ENCODE data around the gene NR3C1. TPM values are rescaled to one million over a fixed set of nuclear protein-coding genes. Genes with fewer than 3 reads are reported as not detected.

NR3C1 gene
- total RNA-seq, 1 experiment from 2014 or later, result 16.0 TPM

DNA sequence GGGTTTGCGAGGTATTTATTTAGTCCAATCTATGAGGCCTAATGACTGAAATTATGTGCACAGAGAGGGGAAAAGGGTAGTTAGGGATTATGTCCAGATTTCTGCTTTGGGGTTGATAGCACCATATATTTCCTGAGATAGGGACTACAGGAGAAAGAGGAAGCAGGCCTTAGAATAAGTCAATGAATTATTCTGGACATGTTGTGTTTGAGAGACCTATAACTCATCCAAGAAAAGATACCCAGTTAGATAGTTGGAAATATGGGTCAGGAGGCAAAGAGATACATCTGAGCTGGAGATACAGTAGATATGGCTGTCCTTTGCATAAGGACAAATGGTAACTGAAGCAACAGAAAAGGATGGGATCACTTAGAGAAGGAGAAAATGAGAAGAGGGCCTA lies 53.1 kb downstream of the NR3C1 start (continued):
- TF ChIP-seq YY1 (IDR thresholded peaks at IDR 0.05; ENCODE audit: extremely low read depth, insufficient replicate concordance, low read depth, low read length), result no peak
- no peak for TF ChIP-seq ATF3 (IDR thresholded peaks at IDR 0.05)
- TF ChIP-seq EZH2phosphoT487 (IDR thresholded peaks at IDR 0.05; ENCODE audit: borderline replicate concordance), result no peak
- TF ChIP-seq SIN3A (IDR thresholded peaks at IDR 0.05; ENCODE audit: low read depth), result no peak
- TF ChIP-seq POLR2AphosphoS5 (IDR thresholded peaks at IDR 0.05; ENCODE audit: low read depth, low read length), result no peak
- TF ChIP-seq RAD21 (IDR thresholded peaks at IDR 0.05; ENCODE audit: low read depth), result no peak
- TF ChIP-seq MAX (IDR thresholded peaks at IDR 0.05), result no peak
- no peak for TF ChIP-seq ZNF274 (IDR thresholded peaks at IDR 0.05; ENCODE audit: low read depth, low read length)
- TF ChIP-seq TCF7L2 (IDR thresholded peaks at IDR 0.05; ENCODE audit: borderline replicate concordance, extremely low read depth, insufficient read depth, insufficient read length), result no peak
- no peak for TF ChIP-seq SRF (IDR thresholded peaks at IDR 0.05; ENCODE audit: low read depth)
- TF ChIP-seq JUND (IDR thresholded peaks at IDR 0.05), result no peak
- TF ChIP-seq SP1 (IDR thresholded peaks at IDR 0.05; ENCODE audit: low read depth), result no peak

- peak overlapping the region; percentile 43 for H3K4me2 ChIP-seq (ENCODE audit: low read length)
- H3K4me3 ChIP-seq (replicated peaks in 1 of 2; ENCODE audit: low read depth in 1 of 2, low read length in 2 of 2), result no peak overlapping the region
- no peaks in the 10 kb centered on the region for H3K9me3 ChIP-seq (ENCODE audit: control insufficient read depth in 1 of 2, insufficient read depth in 1 of 2, low read depth in 1 of 2, low read length in 2 of 2)
- no peaks in the 10 kb centered on the region for H4K20me1 ChIP-seq (ENCODE audit: insufficient read depth)
- ATAC-seq (peak; percentile 56; the same call in 1 of the 2 replicates), DNase-seq (ENCODE audit: low read depth, low spot score) (no peak)
- H3K9ac ChIP-seq (ENCODE audit: low read length), result no peak overlapping the region
- intact Hi-C loops (cut with micrococcal nuclease), result no loop called here
- CTCF ChIA-PET, result no interaction called here
- H3K4me1 ChIP-seq (ENCODE audit: control insufficient read depth in 1 of 2, insufficient read depth in 2 of 2, low read length in 2 of 2), result peaks cover 13 to 31% of the 10 kb centered on the region in 2 experiments
- no peak overlapping the region for H2AFZ ChIP-seq (ENCODE audit: low read depth, low read length, poor library complexity, severe bottlenecking)
- POLR2A ChIA-PET, result no interaction called here
- no peaks in the 10 kb centered on the region for H3K9me2 ChIP-seq (ENCODE audit: insufficient read depth)
- H3K79me2 ChIP-seq (ENCODE audit: insufficient read depth, low read length), result no peaks in the 10 kb centered on the region
- H3K36me3 ChIP-seq (ENCODE audit: control insufficient read depth in 1 of 2, insufficient read depth in 2 of 2, low read length in 2 of 2), result no peaks in the 10 kb centered on the region
- H3K27me3 ChIP-seq (ENCODE audit: insufficient read depth, low read length), result no peaks in the 10 kb centered on the region
- no peak overlapping the region for H3K27ac ChIP-seq (ENCODE audit: low read depth, low read length)
- RAD21 ChIA-PET (ENCODE audit: low non-redundant PET in 1 of 2, low total read pairs in 2 of 2, uncharacterized antibody in 2 of 2, unreplicated experiment in 2 of 2), result no interaction called here
- BruUV-seq (replicated peaks), result no TSS peak
- TF ChIP-seq FOSL1 (IDR thresholded peaks at IDR 0.05; ENCODE audit: low read depth), result peak; percentile 64
- 0 out of 2 replicates have a peak, but pooled peaks have one; percentile 26 for TF ChIP-seq SP1 (IDR thresholded peaks at IDR 0.05; ENCODE audit: low read depth)
- TF ChIP-seq YY1 (IDR thresholded peaks at IDR 0.05; ENCODE audit: extremely low read depth, insufficient replicate concordance, low read depth, low read length), result no peak
- TF ChIP-seq JUND (IDR thresholded peaks at IDR 0.05), result peak; percentile 41; the same call in 1 of the 2 replicates
These were observed 54.3 kb downstream of the NR3C1 start for GRCh38 chr5:143349177-143349576.

Data from HCT116 (cell line).